Activated B cell treated with CpG ODN at 0.5 μM for 24 hours (primary cell): ENCODE measurements around the gene MDN1. TPM values are rescaled to one million over a fixed set of nuclear protein-coding genes. Genes with fewer than 3 reads are reported as not detected.

Experiments
- ATAC-seq: fragments of 200-7000 bp; cut with Tn5 transposase; one replicate; pipeline ENCODE4 v1.10.0; 2021; ENCODE audit warnings: low read depth, mild to moderate bottlenecking, moderate library complexity
- CTCF ChIA-PET: fragments of 350-600 bp; sonication (Branson Sonifier 250); formaldehyde crosslinking; loops from one replicate; lab custom pipeline; 2021; ENCODE audit warnings: antibody characterized with exemption; lab: Charles Lee
- POLR2A ChIA-PET: fragments of 350-600 bp; sonication (Branson Sonifier 250); formaldehyde crosslinking; loops from one replicate; lab custom pipeline; 2021; ENCODE audit warnings: antibody characterized with exemption; lab: Charles Lee
- DNase-seq: peaks from one replicate; pipeline ENCODE4 v3.0.0; 2022
- H3K27ac Mint-ChIP-seq: one replicate; pipeline ENCODE4 v1.8.0; 2020; ENCODE audit warnings: mixed read lengths
- H3K27me3 Mint-ChIP-seq: one replicate; pipeline ENCODE4 v1.8.0; 2021; ENCODE audit warnings: mixed read lengths
- H3K36me3 Mint-ChIP-seq: one replicate; pipeline ENCODE4 v1.8.0; 2021; ENCODE audit warnings: low read depth, mixed read lengths
- H3K4me1 Mint-ChIP-seq: one replicate; pipeline ENCODE4 v1.8.0; 2021; ENCODE audit warnings: mixed read lengths
- H3K4me3 Mint-ChIP-seq: one replicate; pipeline ENCODE4 v1.8.0; 2020; ENCODE audit warnings: mild to moderate bottlenecking, mixed read lengths
- H3K9me3 Mint-ChIP-seq: one replicate; pipeline ENCODE4 v1.8.0; 2020; ENCODE audit warnings: mixed read lengths
- CTCF ChIP-seq: fragments of 200-600 bp; IDR thresholded peaks from one replicate; pipeline ENCODE4 v1.8.0; 2022; ENCODE audit warnings: antibody characterized with exemption, mild to moderate bottlenecking
- intact Hi-C: fragments of 100-400 bp; cut with micrococcal nuclease; formaldehyde crosslinking; loops from one replicate; pipeline ENCODE4 v1.15.1; 2024
- total RNA-seq: library from RNA; stranded (reverse); gene quantifications from 2 replicates; pipeline ENCODE4 v1.2.3, GENCODE V29; 2022

The MDN1 gene
- total RNA-seq, 1 donor from 2014 or later, result 65.4 TPM

- H3K36me3 Mint-ChIP-seq, result no peaks in the 10 kb centered on the region
- intact Hi-C loops, result no loop called here
- POLR2A ChIA-PET, result no interaction called here
- H3K27me3 Mint-ChIP-seq, result no peaks in the 10 kb centered on the region
- H3K27ac Mint-ChIP-seq, result no peak overlapping the region
- no peak overlapping the region for H3K4me3 Mint-ChIP-seq
- no peaks in the 10 kb centered on the region for H3K9me3 Mint-ChIP-seq
- DNase-seq (no peak), ATAC-seq (no peak)
- H3K4me1 Mint-ChIP-seq, result peaks cover 2% of the 10 kb centered on the region
- no peak for TF ChIP-seq CTCF
- CTCF ChIA-PET, result no interaction called here
These were observed 200.0 kb downstream of the MDN1 start for GRCh38 chr6:89619567-89619966.

- Mint-ChIP-seq H3K9me3 (no peaks in the 10 kb centered on the region), H3K36me3 (no peaks in the 10 kb centered on the region), H3K4me1 (no peaks in the 10 kb centered on the region), H3K27me3 (no peaks in the 10 kb centered on the region), H3K27ac (no peak overlapping the region), H3K4me3 (no peak overlapping the region)
- no peak for TF ChIP-seq CTCF
- ChIA-PET CTCF (no interaction called here), POLR2A (no interaction called here)
- ATAC-seq, result no peak
- no peak for DNase-seq
- intact Hi-C loops, result no loop called here
These were observed 201.6 kb downstream of the MDN1 start for GRCh38 chr6:89618026-89618425.

GRCh38 chr6:89616531-89616930 is 203.1 kb downstream of the MDN1 start:
- TF ChIP-seq CTCF, result no peak
- DNase-seq, result no peak
- ChIA-PET POLR2A (no interaction called here), CTCF (interaction anchor here (0.7 to 1.1 kb wide), 2 partner anchors 183 to 186 kb away, joined by 3 read pairs; no protein-coding TSS in a partner anchor)
- no peak overlapping the region for H3K4me3 Mint-ChIP-seq
- ATAC-seq, result no peak
- H3K9me3 Mint-ChIP-seq, result no peaks in the 10 kb centered on the region
- no peaks in the 10 kb centered on the region for H3K27me3 Mint-ChIP-seq
- no peaks in the 10 kb centered on the region for H3K4me1 Mint-ChIP-seq
- H3K27ac Mint-ChIP-seq, result no peak overlapping the region
- intact Hi-C loops, result no loop called here
- no peaks in the 10 kb centered on the region for H3K36me3 Mint-ChIP-seq

GRCh38 chr6:89615882-89616281 is 203.7 kb downstream of the MDN1 start:
- Mint-ChIP-seq H3K36me3 (no peaks in the 10 kb centered on the region), H3K9me3 (no peaks in the 10 kb centered on the region), H3K4me1 (no peaks in the 10 kb centered on the region), H3K27me3 (no peaks in the 10 kb centered on the region), H3K27ac (no peak overlapping the region), H3K4me3 (no peak overlapping the region)
- intact Hi-C loops, result no loop called here
- ChIA-PET POLR2A (no interaction called here), CTCF (no interaction called here)
- ATAC-seq, result no peak
- no peak for TF ChIP-seq CTCF
- no peak for DNase-seq

- intact Hi-C loops, result no loop called here
- H3K27me3 Mint-ChIP-seq, result no peaks in the 10 kb centered on the region
- no peak for TF ChIP-seq CTCF
- H3K27ac Mint-ChIP-seq, result no peak overlapping the region
- ChIA-PET CTCF (interaction anchor here (1.4 to 3.4 kb wide), 4 partner anchors 34 to 631 kb away, joined by 3 to 18 read pairs (median 12); no protein-coding TSS in a partner anchor), POLR2A (no interaction called here)
- no peaks in the 10 kb centered on the region for H3K9me3 Mint-ChIP-seq
- DNase-seq (no peak), ATAC-seq (no peak)
- H3K4me3 Mint-ChIP-seq, result no peak overlapping the region
- no peaks in the 10 kb centered on the region for H3K36me3 Mint-ChIP-seq
- H3K4me1 Mint-ChIP-seq, result no peaks in the 10 kb centered on the region
These were observed 205.8 kb downstream of the MDN1 start for GRCh38 chr6:89613790-89614189.
